Neural cell (in vitro differentiated cells): ENCODE data around the gene CPNE4. TPM values are rescaled to one million over a fixed set of nuclear protein-coding genes. Genes with fewer than 3 reads are reported as not detected.

Source experiments
- H2AFZ ChIP-seq: fragments of 200-600, 300-800 bp; sonication (generic), shearing (Covaris generic); 2 replicates; pipeline ENCODE4 v1.6.0; 2014; ENCODE audit warnings: low read depth, mild to moderate bottlenecking, antibody characterized with exemption, low read length, moderate library complexity
- H3F3A ChIP-seq: fragments of 200-600 bp; shearing (Covaris generic); 2 replicates; pipeline ENCODE4 v1.6.1; 2016; ENCODE audit warnings: mild to moderate bottlenecking, moderate library complexity, mixed read lengths, antibody characterized with exemption, low read length; ENCODE audit not compliant: insufficient read depth, poor library complexity, severe bottlenecking
- H3K27ac ChIP-seq: fragments of 200-600, 300-800 bp; sonication (generic), shearing (Covaris generic); 2 replicates; pipeline ENCODE4 v1.5.1; 2014; ENCODE audit warnings: mild to moderate bottlenecking, low read length, moderate library complexity
- H3K27me3 ChIP-seq: fragments of 300-800, 200-600 bp; sonication (generic), shearing (Covaris generic); 2 replicates; pipeline ENCODE4 v1.6.0; 2014; ENCODE audit warnings: mild to moderate bottlenecking, low read depth, low read length, moderate library complexity; ENCODE audit not compliant: insufficient read depth
- H3K36me3 ChIP-seq: fragments of 300-800, 200-600 bp; sonication (generic), shearing (Covaris generic); 2 replicates; pipeline ENCODE4 v1.5.1; 2014; ENCODE audit warnings: mild to moderate bottlenecking, antibody characterized with exemption, low read length, moderate library complexity; ENCODE audit not compliant: insufficient read depth
- H3K4me2 ChIP-seq: fragments of 300-800, 200-600 bp; sonication (generic), shearing (Covaris generic); 2 replicates; pipeline ENCODE4 v1.6.0; 2014; ENCODE audit warnings: mild to moderate bottlenecking, low read length
- H3K4me3 ChIP-seq: fragments of 300-800, 200-600 bp; sonication (generic), shearing (Covaris generic); 2 replicates; pipeline ENCODE4 v1.5.1; 2014; ENCODE audit warnings: mild to moderate bottlenecking, low read length, moderate library complexity
- H3K79me2 ChIP-seq: fragments of 200-600 bp; shearing (Covaris generic); replicated peaks from 2 replicates; pipeline ENCODE4 v1.6.0; 2014; ENCODE audit warnings: mild to moderate bottlenecking, low read length, moderate library complexity; ENCODE audit not compliant: insufficient read depth
- H3K9ac ChIP-seq: fragments of 300-800, 200-600 bp; sonication (generic), shearing (Covaris generic); 2 replicates; pipeline ENCODE4 v1.6.1; 2016; ENCODE audit warnings: mild to moderate bottlenecking, low read length, mixed read lengths
- H3K9me2 ChIP-seq: fragments of 200-600 bp; shearing (Covaris generic); 2 replicates; pipeline ENCODE4 v1.6.1; 2016; ENCODE audit warnings: mild to moderate bottlenecking, low read length, mixed read lengths; ENCODE audit not compliant: insufficient read depth
- H3K9me3 ChIP-seq: fragments of 200-600, 300-800 bp; sonication (generic), shearing (Covaris generic); 2 replicates; pipeline ENCODE4 v1.6.1; 2016; ENCODE audit warnings: mild to moderate bottlenecking, mixed run types, low read length, moderate library complexity, mixed read lengths
- H4K20me1 ChIP-seq: fragments of 200-600 bp; shearing (Covaris generic); 2 replicates; pipeline ENCODE4 v1.6.1; 2016; ENCODE audit warnings: mild to moderate bottlenecking, mixed run types; ENCODE audit not compliant: insufficient read depth
- CTCF ChIP-seq: fragments of 450-650 bp; IDR thresholded peaks from 2 replicates; pipeline ENCODE4 v1.5.1; 2014; ENCODE audit warnings: antibody characterized with exemption, mild to moderate bottlenecking, moderate library complexity; ENCODE audit not compliant: poor library complexity, severe bottlenecking
- EP300 ChIP-seq: fragments of 450-650 bp; conservative IDR thresholded peaks from 2 replicates; pipeline ENCODE4 v1.6.1; 2014; ENCODE audit warnings: antibody characterized with exemption, mild to moderate bottlenecking, moderate library complexity; ENCODE audit not compliant: poor library complexity, severe bottlenecking
- MXI1 ChIP-seq: fragments of 450-650 bp; conservative IDR thresholded peaks from 2 replicates; pipeline ENCODE4 v1.6.1; 2014; ENCODE audit warnings: antibody characterized with exemption, mild to moderate bottlenecking; ENCODE audit not compliant: poor library complexity, severe bottlenecking
- POLR2AphosphoS5 ChIP-seq: IDR thresholded peaks from 2 replicates; pipeline ENCODE4 v1.6.1; 2012
- REST ChIP-seq: IDR thresholded peaks from 2 replicates; pipeline ENCODE4 v1.6.1; 2012; ENCODE audit warnings: borderline replicate concordance
- SMC3 ChIP-seq: fragments of 450-650 bp; conservative IDR thresholded peaks from 2 replicates; pipeline ENCODE4 v1.6.1; 2014; ENCODE audit warnings: antibody characterized with exemption, mild to moderate bottlenecking, moderate library complexity; ENCODE audit not compliant: poor library complexity
- TAF1 ChIP-seq: IDR thresholded peaks from 2 replicates; pipeline ENCODE4 v1.6.1; 2012; ENCODE audit warnings: low read depth
- polyA plus RNA-seq: library from polyadenylated mRNA; depleted of rRNA; stranded (reverse); fragments of >200 nt; gene quantifications from 2 replicates; pipeline ENCODE4 v1.2.3, GENCODE V29; 2014

Gene CPNE4
- polyA plus RNA-seq, 1 donor from 2014 or later = 0.59 TPM

- no peak for TF ChIP-seq REST
- no peak for TF ChIP-seq SMC3
- TF ChIP-seq POLR2AphosphoS5 = no peak
- TF ChIP-seq CTCF = no peak
- no peak for TF ChIP-seq TAF1
- no peak for TF ChIP-seq EP300
- no peak for TF ChIP-seq MXI1
- Histone ChIP-seq H3K4me3 (no peak overlapping the region), H3K27ac (no peak overlapping the region), H3F3A (no peaks in the 10 kb centered on the region), H3K9me3 (no peaks in the 10 kb centered on the region), H4K20me1 (no peaks in the 10 kb centered on the region), H2AFZ (no peak overlapping the region), H3K4me2 (no peak overlapping the region), H3K9me2 (no peaks in the 10 kb centered on the region), H3K9ac (no peak overlapping the region), H3K27me3 (no peaks in the 10 kb centered on the region), H3K79me2 (no peaks in the 10 kb centered on the region), H3K36me3 (no peaks in the 10 kb centered on the region)
Measured at GRCh38 chr3:131553495-131554247, 481.1 kb downstream of the CPNE4 start.

- no peak overlapping the region for H3K27ac ChIP-seq
- H3K4me2 ChIP-seq = no peak overlapping the region
- no peaks in the 10 kb centered on the region for H3K36me3 ChIP-seq
- H3F3A ChIP-seq = no peaks in the 10 kb centered on the region
- H4K20me1 ChIP-seq = no peaks in the 10 kb centered on the region
- no peaks in the 10 kb centered on the region for H3K9me2 ChIP-seq
- H3K4me3 ChIP-seq = no peak overlapping the region
- no peaks in the 10 kb centered on the region for H3K27me3 ChIP-seq
- H3K9ac ChIP-seq = no peak overlapping the region
- H3K9me3 ChIP-seq = no peaks in the 10 kb centered on the region
- no peak overlapping the region for H2AFZ ChIP-seq
- no peaks in the 10 kb centered on the region for H3K79me2 ChIP-seq
- TF ChIP-seq SMC3 (no peak), REST (no peak), POLR2AphosphoS5 (no peak), MXI1 (no peak), CTCF (no peak), EP300 (no peak)
Measured at GRCh38 chr3:131551761-131552160, 483.1 kb downstream of the CPNE4 start.
